GM18526 (cell line): ENCODE data around the gene OXLD1.

Experiments
- POLR2A ChIP-seq: IDR thresholded peaks from 3 replicates; pipeline ENCODE4 v1.6.1; 2011; ENCODE audit not compliant: insufficient read length; ENCODE audit errors: extremely low read depth

OXLD1 gene

GRCh38 chr17:81694810-81695209 lies 28.4 kb upstream of the OXLD1 start:
- no peak for TF ChIP-seq POLR2A

GRCh38 chr17:81693509-81694210 lies 27.3 kb upstream of the OXLD1 start:
- no peak for TF ChIP-seq POLR2A

- TF ChIP-seq POLR2A, result no peak
Observed at GRCh38 chr17:81691608-81692007, 25.2 kb upstream of the OXLD1 start.

- TF ChIP-seq POLR2A, result no peak
Observed at GRCh38 chr17:81691196-81691595, 24.8 kb upstream of the OXLD1 start.

GRCh38 chr17:81690549-81690948 lies 24.1 kb upstream of the OXLD1 start:
- TF ChIP-seq POLR2A, result no peak

- TF ChIP-seq POLR2A, result no peak
Observed at GRCh38 chr17:81690066-81690465, 23.7 kb upstream of the OXLD1 start.

GRCh38 chr17:81688616-81689015 lies 22.2 kb upstream of the OXLD1 start:
- no peak for TF ChIP-seq POLR2A

GRCh38 chr17:81687770-81688541 lies 21.6 kb upstream of the OXLD1 start:
- TF ChIP-seq POLR2A, result no peak

GRCh38 chr17:81686614-81687013 lies 20.2 kb upstream of the OXLD1 start:
- no peak for TF ChIP-seq POLR2A

GRCh38 chr17:81685108-81685507 lies 18.7 kb upstream of the OXLD1 start:
- no peak for TF ChIP-seq POLR2A

GRCh38 chr17:81684442-81684911 lies 18.1 kb upstream of the OXLD1 start:
- TF ChIP-seq POLR2A, result no peak

- TF ChIP-seq POLR2A, result peak; percentile 73
Observed at GRCh38 chr17:81683584-81684441, 17.4 kb upstream of the OXLD1 start, which contains the start of the genes ARL16 and HGS. ARL16 (minus strand) TSS chr17:81683797; CDS start chr17:81683753, 44 bp downstream. HGS (plus strand) TSS chr17:81684011; CDS start chr17:81684067, 56 bp downstream.

GRCh38 chr17:81683208-81683583 lies 16.8 kb upstream of the OXLD1 start:
- no peak for TF ChIP-seq POLR2A

GRCh38 chr17:81682565-81683207 lies 16.3 kb upstream of the OXLD1 start:
- TF ChIP-seq POLR2A, result no peak

- TF ChIP-seq POLR2A, result no peak
Observed at GRCh38 chr17:81681672-81682071, 15.3 kb upstream of the OXLD1 start.
